NCI-H1105 treated with DMSO at 0.1 percent for 48 hours (cell line): ENCODE results near the gene PHKB.
"Not testable (repeated sequence)": the region's sequence is repeated elsewhere in the genome, so short reads cannot be mapped to it uniquely, and the experiment has no call there.

Experiments used
- DNase-seq: peaks from one replicate; lab custom pipeline; 2025; lab: John Stamatoyannopoulos, UW

Gene PHKB

DNA sequence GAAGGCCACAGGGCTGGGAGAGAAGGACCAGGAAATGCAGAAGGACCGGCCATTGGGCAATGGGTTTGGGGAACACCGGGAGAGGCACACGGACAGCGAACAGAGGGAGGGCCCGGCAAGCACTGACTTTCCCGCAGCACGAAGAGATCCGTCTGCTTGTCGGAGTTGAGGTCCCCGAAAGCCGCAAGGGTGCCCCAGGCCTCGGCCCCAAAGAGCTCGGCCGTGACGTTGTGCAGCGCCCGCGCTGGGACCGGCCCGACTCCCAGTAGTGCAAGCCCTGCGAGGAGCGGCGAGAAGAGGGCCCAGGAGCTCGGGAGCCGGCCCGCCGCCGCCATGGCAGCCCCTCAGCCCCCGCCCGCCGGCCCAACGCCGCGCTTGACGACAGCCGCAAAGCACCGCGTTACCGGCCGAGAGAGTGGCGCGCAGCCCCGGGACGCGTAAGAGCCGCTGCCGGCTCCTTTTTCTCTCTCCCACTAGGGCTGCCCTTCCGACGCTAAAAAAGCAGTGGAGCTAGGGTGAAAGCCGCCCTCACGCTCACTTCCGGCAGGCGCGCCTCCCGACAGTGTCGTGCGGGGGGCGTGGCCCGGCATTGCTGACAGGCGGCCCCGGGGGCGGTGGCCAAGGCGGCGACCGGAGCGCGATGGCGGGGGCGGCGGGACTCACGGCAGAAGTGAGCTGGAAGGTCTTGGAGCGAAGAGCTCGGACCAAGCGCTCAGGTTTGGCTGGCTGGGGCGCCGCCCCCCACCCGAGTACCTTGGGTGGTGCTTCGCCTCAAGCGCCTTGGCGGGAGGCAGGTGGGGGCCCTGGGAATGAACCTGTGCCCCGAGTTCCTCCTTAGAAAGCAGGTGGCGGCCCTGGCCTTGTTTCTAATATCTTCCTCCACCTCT lies at the start of gene PHKB, which contains the start of gene ITFG1:
Gene PHKB, plus strand, starts transcription at position 621 of the 887 bp plus-strand sequence. Its CDS starts 20 bp downstream, at position 641.
Gene ITFG1, minus strand, starts transcription at position 353 of the 887 bp plus-strand sequence. Its CDS starts 18 bp downstream, at position 335.
- peak; percentile 94 for DNase-seq

- no peak for DNase-seq
Measured at GRCh38 chr16:47413041-47413440, 48.1 kb upstream of the PHKB start.

- no peak for DNase-seq
Measured at GRCh38 chr16:47416869-47417268, 44.3 kb upstream of the PHKB start.

DNA sequence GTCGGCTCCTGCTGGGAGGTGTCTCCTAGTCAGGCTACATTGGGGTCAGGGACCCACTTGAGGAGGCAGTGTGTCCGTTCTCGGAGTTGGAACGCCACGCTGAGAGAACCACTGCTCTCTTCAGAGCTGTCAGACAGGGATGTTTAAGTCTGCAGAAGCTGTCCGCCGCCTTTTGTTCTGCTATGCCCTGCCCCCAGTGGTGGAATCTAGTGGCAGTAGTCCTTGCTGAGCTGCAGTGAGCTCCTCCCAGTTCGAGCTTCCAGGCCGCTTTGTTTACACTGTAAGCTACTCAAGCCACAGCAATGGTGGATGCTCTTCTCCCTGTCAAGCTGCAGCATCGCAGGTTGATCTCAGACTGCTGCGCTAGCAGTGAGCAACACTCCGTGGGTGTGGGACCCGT lies 36.3 kb upstream of the PHKB start:
- DNase-seq: no peak

GRCh38 chr16:47426806-47427205 lies 34.3 kb upstream of the PHKB start:
- DNase-seq: no peak

DNA sequence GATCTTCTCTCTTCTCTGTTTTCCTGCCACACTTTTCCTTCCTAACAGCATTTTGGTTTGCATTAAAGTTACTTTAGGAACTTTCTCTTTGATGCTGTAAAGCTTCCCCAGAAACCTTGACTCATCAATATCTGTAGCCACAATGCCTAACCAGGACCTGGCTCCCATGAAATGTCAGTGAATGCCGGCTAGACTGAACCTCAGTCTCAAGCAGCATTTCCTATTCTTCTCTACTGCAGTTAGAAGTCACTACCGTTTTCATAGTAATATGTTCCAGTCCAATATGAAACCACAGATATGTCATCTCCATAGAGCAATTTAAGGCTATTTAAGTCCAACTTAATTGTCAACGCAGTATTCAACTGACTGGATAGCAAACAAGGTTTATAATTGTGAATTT lies 29.2 kb upstream of the PHKB start:
- no peak for DNase-seq

- not testable (repeated sequence) for DNase-seq
Measured at GRCh38 chr16:47434274-47434673, 26.9 kb upstream of the PHKB start.

- DNase-seq: not testable (repeated sequence)
Measured at GRCh38 chr16:47440066-47440465, 21.1 kb upstream of the PHKB start.

DNA sequence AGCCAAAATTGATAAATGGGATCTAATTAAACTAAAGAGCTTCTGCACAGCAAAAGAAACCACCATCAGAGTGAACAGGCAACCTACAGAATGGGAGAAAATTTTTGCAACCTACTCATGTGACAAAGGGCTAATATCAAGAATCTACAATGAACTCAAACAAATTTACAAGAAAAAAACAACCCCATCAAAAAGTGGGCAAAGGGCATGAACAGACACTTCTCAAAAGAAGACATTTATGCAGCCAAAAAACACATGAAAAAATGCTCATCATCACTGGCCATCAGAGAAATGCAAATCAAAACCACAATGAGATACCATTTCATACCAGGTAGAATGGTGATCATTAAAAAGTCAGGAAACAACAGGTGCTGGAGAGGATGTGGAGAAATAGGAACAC lies 18.2 kb upstream of the PHKB start:
- not testable (repeated sequence) for DNase-seq

DNA sequence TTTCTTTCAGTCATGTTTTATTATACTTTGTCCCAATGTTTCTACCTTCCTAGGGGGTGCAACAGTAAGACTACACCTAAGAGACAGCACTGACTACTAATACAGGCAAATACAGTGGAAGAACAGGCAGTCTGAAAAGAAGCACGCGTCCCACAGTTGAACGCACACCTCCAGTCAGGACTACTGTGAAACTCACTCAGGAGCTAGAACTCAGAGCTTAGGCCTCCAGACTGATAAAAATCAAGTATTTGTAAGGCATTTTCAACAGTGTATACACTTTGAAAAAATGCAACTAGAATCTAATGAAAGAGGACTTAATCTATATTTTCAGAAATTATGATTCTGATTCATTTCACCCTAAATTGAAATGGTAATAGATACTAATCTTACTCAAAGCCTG lies 14.7 kb upstream of the PHKB start:
- DNase-seq: no peak

DNA sequence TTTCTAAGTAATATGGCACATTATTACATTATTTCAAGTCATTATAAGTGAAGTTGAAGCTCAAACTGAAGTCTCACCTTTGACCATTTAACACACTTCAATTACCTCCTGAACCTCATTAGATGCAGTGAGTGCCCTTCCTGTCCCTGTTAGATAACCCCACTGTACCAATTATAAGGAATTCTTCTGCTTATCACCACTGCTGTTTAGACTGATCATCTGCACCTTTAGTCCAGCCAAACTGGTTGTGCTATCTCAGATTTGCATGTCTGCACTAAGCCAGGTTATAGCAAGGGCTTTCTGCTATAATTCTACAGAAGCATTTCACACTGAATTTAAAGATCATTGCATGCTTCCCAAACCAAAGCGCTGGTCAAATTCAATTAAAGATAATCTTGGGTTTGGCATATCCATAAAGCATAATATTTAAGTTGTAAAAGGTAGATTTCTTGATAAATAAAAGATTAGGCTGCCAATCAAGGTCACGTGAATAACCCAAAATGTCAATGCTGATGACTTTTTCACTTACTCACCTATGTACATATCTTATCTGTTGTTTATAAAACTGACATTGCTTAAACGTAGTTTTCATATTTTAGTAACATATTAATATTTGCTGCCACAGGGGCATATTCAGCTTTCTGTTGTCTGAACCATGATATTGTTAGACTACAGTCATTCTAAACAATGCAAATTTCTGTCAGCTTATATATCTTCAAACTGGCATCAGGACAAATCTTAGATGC lies 12.1 kb upstream of the PHKB start:
- DNase-seq: no peak

- DNase-seq: no peak
Measured at GRCh38 chr16:47449788-47450187, 11.3 kb upstream of the PHKB start.

DNA sequence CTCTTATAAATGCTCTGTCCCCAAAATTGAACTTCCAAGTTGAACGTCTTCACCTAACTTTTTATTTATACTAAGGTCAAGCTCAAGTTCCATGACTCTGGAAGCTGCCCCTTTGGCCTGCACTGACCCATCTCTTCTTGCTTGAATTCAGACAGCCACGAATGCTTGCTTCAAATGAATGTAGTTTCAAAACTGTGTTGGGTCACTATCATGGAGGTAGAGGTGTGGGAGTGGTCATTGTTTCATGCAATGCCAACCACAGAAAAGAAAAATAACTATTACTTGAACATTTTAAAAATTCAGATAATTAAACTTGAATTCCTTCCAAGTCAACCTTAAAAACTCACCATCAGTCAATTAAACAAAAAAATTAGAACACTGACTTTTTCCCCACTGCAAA lies 2.8 kb upstream of the PHKB start:
- DNase-seq: no peak

DNA sequence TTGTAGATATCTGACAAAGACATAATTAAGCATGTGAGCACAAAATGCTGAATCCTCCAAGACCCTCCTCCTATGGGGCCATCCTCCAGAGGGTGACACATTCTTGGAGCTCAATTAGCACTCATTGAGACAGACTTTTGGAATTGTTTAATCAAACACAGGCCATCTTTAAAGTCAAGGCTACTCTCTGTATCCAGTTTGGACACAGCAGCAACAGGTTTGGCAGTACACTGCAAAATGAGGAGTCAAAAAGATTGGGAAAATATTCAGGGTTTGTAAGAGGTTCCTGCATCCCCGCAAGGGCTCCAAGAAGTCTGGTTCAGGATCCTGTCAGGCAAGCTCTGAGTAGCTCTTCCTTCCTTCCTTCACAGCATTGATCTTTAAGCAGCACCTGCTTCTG lies 1.5 kb upstream of the PHKB start:
- DNase-seq: no peak

GRCh38 chr16:47460359-47460710 lies 796 bp upstream of the PHKB start:
- peak; percentile 23 for DNase-seq

DNA sequence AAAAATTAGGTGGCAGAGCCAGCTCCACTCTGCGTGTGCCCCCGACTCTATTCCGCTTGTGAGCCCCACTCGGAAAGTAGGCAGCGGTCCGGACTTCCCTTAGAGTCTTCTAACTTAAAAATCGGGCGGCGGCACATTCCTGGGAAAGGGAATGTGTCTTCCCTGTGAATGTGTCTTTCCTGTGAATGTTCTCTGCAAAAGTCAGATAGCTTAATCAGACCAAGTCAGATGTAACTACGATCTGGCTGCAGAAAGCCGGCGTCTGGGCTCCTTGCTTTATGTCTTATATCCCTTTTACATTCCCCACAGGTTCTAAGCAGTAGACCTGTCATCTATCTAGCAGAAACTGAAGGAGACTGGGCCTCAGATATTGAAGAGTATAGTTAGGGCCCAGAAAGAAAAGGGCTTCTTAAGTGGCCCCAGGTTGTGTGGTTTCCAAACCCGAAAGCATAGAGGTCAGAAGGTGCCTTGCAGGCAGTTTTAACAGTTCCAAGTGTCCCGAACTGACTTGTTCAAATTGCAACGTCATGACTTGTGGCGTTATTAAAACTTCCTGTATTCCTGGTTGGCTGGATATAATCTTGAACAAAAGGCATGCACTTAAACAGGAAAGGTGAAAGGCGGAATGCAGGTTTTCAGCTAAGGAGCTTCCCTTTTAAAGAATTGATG lies 601 bp downstream of the PHKB start:
- DNase-seq: peak; percentile 38

GRCh38 chr16:47463771-47464624 lies 2.9 kb downstream of the PHKB start:
- DNase-seq: no peak

DNA sequence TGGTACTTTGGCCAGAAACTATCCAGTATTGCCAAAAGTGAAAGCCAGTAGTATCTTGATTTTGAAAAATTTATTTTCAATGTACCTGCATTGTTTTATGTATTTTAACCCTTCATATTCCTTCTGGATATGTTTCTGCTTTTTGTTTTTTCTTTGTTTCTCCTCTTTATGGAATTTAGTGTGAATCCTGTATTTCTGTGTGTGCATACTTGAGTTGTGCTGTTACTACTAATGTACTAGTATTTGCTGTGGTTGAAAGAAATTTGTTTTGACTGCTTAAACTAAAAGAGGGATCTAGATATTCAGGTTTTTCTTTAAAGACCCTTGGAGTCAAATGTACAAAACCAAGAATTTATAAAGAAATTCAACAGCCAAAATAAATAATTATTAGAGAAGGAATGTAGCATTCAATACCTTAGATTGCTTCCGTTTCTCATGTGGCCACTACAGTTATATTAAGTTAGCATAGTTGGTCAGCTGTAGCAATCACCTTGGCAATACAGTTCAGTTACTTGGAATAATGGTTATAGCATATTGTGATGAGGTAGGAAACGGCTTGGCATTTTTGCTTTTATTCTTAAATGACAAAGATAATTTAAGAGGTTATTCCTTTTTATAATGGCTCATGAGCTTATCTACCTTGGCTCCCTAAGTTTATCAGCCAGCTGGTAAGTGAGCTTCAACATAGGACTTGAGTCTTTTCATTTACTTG lies 4.9 kb downstream of the PHKB start:
- DNase-seq: no peak

DNA sequence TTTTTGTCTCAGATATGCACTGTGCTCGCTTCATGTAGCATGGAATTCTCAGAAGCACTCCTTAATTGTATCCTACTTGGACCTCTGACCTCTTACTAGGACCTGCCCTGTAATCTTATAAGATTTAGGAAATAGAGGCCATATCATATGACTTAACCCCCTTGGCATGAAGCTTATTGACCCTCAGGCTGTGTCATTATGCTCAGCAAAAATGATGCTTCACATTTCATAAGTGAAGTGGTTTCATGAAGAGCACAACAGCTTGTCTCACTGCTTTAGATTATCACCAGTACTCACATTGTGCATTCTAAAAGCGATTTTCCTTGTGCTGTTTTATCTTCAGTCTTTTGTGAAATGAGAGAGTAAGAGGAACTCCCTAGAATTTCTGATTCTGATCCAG lies 6.4 kb downstream of the PHKB start:
- DNase-seq: no peak

DNA sequence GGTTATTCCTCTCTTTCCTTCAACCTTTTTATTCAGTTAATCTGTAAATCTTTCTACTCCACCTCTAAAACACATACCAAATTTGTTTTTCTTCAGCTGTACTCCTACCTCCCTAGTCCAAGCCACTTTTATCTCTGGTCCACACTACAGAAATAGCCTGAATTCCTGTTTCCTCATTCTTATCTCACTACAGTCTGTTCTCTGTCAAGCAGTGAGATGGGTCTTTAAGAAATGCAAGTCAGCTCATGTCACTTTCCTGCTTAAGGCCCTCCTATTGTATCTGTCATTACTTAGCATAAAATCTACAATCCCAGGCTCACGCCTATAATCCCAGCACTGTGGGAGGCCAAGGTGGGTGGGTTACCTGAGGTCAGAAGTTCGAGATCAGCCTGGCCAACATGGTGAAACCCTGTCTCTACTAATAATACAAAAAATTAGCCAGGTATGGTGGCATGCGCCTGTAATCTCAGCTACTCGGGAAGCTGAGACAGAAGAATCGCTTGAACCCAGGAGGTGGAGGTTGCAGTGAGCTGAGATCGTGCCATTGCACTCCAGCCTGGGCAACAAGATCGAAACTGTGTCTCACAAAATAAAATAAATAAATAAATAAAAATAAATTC lies 7.0 kb downstream of the PHKB start:
- DNase-seq: not testable (repeated sequence)

DNA sequence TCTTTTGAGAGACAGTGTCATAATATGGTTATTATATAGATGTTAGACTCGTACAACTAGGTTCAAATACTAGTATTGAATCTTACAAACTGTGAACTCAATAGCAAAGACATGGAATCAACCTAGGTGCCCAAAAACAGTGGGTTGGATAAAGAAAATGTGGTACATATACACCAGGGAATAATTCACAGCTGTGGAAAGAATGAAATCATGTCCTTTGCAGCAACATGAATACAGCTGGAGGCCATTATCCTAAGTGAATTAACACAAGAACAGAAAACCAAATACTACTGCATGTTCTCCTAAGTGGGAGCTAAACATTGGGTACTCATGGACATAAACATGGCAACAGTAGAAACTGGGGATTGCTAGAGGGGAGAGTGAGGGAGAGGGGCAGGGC lies 8.1 kb downstream of the PHKB start:
- DNase-seq: no peak
